Glomerular visceral epithelial cell (primary cell): Measurements from ENCODE around the gene FBXL5.

ENCODE experiments used
- DNase-seq: peaks from one replicate; pipeline ENCODE4 v3.0.0-alpha.2; 2016; ENCODE audit errors: extremely low spot score

FBXL5 gene

GRCh38 chr4:15677507-15677988, 22.4 kb upstream of the FBXL5 start:
- DNase-seq: peak; percentile 95

DNA sequence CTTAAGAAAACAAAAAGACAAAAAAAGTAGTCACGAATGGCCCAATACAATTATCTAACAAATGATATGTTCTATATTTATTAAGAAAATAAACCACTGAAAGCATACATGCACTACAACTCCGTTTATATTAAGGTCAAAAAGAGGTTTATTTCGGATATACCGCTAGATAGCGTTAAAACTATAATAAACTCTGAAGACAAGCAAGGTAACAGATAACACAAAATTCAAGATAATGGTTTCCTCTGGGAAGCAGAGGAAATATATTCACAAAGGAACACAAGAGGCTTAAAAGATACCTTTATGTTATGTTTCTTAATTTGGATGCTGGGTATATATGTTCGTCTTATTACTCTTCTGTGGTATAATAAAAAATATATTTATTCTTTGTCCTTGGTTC, 21.7 kb upstream of the FBXL5 start:
- DNase-seq: no peak

DNA sequence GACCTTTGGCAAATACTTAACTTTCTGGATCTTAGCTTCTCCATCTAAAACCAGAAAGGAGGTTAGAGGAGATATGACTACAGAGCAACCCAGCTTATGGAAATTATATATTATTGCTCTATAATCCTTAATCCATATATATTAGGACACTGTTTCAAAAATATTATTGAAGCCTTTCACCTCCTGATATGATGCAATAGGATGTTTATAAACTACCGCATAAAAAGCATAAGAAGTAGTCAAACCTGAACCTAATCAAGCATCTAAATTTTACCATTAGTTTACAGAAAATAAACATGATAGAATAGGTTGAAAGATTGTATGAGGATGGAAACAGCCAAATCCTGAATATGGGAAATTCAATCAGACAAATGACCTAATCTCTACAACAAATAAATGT, 20.9 kb upstream of the FBXL5 start:
- DNase-seq: no peak

- no peak for DNase-seq
Observed at GRCh38 chr4:15675356-15675755, 20.2 kb upstream of the FBXL5 start.

- no peak for DNase-seq
Observed at GRCh38 chr4:15674926-15675325, 19.8 kb upstream of the FBXL5 start.

- DNase-seq: no peak
Observed at GRCh38 chr4:15674046-15674445, 18.9 kb upstream of the FBXL5 start.

DNA sequence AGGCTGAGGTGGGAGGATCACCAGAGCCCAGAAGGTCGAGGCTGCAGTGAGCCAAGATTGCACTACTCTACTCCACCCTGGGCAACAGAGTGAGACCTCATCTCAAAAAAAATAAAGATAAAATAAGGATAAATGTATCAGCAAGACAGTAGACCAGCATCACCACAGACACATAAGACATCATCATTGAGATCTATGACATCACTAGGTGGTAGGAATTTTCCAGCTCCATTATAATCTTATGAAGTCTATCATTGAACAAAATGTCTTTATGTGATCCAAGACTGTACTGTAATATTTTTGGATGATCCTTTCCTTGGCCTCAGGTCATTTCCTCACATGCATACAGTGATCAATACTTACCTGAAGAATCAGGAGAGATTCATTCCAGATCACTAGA, 18.2 kb upstream of the FBXL5 start:
- DNase-seq: no peak

DNA sequence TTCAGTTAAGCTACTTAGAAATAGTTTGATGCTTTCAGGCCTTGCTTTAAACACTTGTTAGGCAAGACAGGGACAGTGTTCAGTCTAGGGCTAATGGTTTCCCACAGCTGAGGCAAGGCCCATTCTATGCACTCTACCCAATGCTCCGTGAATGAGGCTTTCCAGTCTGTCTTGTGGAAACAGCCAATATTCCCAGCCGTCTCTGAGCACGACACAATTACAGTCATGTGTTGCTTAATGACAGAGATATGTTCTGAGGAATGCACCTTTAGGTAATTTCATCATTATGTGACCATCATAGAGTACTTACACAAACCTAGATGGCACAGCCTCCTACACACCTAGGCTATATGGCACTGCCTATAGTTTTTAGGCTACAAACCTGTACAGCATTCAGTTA, 16.9 kb upstream of the FBXL5 start:
- DNase-seq: no peak

DNA sequence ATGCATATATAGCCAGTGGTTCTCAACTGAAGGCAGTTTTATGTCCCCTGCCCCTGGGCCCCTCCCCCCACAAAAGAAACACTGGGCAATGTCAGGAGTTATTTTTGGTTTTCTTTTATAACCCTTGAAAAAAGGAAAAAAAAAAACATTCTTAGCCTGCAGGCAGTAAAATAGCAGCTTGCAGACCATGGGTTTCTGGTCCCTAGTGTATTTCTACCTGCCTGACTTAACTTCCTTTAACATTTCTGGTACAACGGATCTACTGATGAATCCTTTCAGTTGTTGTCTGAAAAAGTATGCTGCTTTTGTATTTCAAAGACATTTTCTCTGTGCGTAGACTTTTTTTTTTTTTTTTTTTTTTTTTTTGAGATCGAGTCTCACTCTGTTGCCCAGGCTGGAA, 15.4 kb upstream of the FBXL5 start:
- DNase-seq: no peak

GRCh38 chr4:15668566-15669435, 13.6 kb upstream of the FBXL5 start:
- DNase-seq: no peak

DNA sequence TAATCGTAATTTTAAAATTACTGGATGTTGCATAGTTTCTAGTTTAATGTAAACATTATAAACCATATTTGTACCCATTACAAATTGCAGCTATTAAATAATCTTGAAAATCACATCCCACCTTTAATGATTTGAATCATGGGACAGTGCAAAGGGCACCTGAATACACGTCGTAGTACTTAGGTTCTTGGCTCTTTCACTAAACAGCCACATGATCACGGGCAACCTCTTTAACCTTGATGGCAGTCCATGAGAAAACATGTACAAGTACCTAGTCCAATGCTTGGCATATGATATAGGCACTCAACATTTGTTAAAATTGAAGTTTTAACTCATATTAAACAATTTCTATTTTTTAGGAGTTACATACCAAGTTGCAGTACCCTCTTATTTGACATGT, 11.8 kb upstream of the FBXL5 start:
- no peak for DNase-seq

GRCh38 chr4:15665753-15666365, 10.7 kb upstream of the FBXL5 start:
- DNase-seq: peak; percentile 51

- no peak for DNase-seq
Observed at GRCh38 chr4:15659768-15660570, 4.8 kb upstream of the FBXL5 start.

DNA sequence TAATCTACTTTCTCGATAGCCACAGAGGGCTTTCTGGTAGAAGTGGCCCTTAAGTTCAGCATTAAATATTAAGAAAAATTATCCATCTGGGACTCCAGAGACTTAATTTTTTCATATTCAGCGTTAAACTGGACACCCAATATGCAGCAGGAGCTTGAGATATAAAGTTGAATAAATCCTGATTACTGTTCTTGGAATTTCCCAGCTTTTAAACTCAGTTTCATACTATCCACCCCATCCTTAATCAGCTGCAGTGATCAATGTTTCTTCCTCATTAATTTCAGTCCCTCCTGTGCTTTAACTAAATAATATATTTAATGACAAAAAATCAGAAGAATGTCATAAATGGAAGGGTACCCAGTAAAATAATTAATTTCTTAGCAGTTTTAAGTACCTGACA, 3.6 kb upstream of the FBXL5 start:
- DNase-seq: no peak

- DNase-seq: no peak
Observed at GRCh38 chr4:15658136-15658770, 3.1 kb upstream of the FBXL5 start.

GRCh38 chr4:15657366-15657765, 2.2 kb upstream of the FBXL5 start:
- DNase-seq: no peak

- peak; percentile 55 for DNase-seq
Observed at GRCh38 chr4:15656038-15656470, 897 bp upstream of the FBXL5 start.

DNA sequence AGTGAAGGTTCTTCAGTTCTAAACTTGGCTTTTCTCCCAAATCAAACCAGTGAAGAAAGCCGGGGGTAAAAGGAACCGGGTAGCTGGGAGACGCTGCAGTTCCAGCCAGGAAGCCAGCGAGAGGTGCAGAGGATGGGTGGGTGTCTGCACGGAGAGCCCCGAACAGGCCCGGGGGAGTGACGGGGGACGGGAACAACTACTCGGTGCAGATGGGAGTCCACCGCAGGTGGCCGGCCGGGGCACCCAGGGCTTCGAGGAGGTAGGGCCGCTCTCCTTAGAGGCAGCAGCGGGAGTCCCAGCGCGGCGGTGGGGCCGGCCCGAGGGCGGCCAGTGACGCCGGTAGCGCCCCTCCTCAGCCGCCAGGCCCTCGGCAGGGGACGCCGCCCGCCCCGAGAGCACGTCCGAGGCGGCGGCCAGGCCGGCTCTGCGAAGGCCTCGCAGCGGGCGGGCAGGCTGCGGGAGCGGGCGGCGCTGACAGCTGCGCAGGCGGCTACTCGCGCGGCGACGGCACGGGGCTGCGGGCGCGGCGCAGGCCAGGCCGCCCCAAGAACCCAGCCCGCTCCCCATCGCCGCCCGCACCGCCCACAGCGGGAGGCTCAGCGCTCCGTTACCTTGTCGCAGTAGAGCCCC, 449 bp downstream of the FBXL5 start:
- peak; percentile 46 for DNase-seq

DNA sequence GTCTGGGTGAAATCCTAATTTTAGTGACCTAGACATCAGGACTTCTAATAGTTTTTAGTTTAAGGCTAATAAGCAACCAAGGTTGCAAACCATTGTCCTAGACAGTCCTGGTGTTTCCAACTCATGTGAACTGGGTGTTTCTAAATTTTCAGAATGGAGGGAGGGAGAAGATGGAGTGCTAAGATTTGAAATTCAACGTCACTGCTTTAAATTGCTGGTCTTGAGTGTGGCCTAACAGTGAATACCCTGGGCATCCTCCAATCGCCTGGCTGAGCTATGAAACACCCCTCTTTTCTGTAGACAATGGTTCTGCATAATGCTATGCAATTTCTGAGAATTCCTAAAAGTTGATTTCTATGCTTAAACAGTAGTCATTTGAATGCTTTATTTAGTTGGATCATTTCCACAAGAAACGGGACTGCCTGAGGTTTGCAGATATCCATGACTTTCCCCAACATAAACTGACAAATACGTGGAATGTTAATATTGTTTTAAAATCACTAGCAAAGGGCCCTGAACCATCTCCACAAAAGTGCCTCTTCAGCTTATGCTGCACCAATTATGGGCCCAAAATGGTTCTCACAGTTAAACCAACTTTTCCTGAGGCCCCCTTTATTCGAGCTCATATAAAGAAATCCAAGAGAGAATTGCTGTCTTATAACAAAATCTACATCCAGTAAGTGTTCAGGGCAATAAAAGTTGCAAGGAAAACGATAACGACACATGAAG, 1.1 kb downstream of the FBXL5 start:
- DNase-seq: peak; percentile 59

- no peak for DNase-seq
Observed at GRCh38 chr4:15653420-15653819, 1.7 kb downstream of the FBXL5 start.

GRCh38 chr4:15652841-15653240, 2.3 kb downstream of the FBXL5 start:
- no peak for DNase-seq
